ENCODE measurements around the gene LILRA5.

DNA sequence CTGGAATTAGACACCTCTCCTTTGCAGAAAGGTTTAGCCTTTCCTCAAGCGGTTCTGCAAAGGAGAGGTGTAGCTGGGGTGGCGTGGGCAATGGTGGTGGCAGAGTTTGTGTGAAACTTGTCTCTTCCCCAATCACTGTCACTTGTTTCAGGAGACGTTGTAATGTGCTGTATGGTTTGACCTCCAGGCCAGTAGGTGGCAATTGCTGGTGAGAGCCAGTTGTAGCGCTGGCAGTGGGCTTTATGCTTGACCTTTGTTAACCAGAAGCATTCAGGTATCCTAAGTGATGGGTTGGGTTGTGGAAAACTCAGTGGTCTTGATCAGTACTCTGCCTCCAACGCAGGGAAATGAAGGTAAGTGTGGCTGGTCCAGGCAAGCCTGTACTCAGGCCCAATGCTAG is 12.7 kb upstream of the LILRA5 start:
- TF ChIP-seq GABPA (IDR thresholded peaks at IDR 0.05; ENCODE audit: borderline replicate concordance, insufficient read depth, low read length) (no peak), BRCA1 (IDR thresholded peaks at IDR 0.05; ENCODE audit: low read depth, low read length) (no peak), CEBPB (IDR thresholded peaks at IDR 0.05; ENCODE audit: low read depth, low read length) (no peak), HDAC2 (IDR thresholded peaks at IDR 0.05; ENCODE audit: borderline replicate concordance in 1 of 2, low read depth in 2 of 2, low read length in 2 of 2) (no peak), EZH2 (IDR thresholded peaks at IDR 0.05; ENCODE audit: low read depth, low read length, severe bottlenecking) (no peak), POLR2A (IDR thresholded peaks at IDR 0.05; ENCODE audit: control extremely low read depth in 1 of 2, low read depth in 2 of 2, low read length in 2 of 2) (no peak), CTCF (IDR thresholded peaks at IDR 0.05; ENCODE audit: control extremely low read depth in 1 of 3, insufficient read depth in 1 of 3, low read depth in 1 of 3, low read length in 3 of 3) (no peak), PHF8 (conservative IDR thresholded peaks at IDR 0.05; ENCODE audit: low read depth, low read length) (no peak), TBP (IDR thresholded peaks at IDR 0.05; ENCODE audit: low read depth, low read length) (no peak), TAF1 (IDR thresholded peaks at IDR 0.05; ENCODE audit: low read depth, low read length) (no peak)
- TF ChIP-seq, protein P1, sequence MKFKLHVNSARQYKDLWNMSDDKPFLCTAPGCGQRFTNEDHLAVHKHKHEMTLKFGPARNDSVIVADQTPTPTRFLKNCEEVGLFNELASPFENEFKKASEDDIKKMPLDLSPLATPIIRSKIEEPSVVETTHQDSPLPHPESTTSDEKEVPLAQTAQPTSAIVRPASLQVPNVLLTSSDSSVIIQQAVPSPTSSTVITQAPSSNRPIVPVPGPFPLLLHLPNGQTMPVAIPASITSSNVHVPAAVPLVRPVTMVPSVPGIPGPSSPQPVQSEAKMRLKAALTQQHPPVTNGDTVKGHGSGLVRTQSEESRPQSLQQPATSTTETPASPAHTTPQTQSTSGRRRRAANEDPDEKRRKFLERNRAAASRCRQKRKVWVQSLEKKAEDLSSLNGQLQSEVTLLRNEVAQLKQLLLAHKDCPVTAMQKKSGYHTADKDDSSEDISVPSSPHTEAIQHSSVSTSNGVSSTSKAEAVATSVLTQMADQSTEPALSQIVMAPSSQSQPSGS (IDR thresholded peaks at IDR 0.05; ENCODE audit: low read length) = no peak

Measured in H1 (cell line).